Stimulated activated CD4-positive, alpha-beta T cell treated with anti-CD3 and anti-CD28 coated beads, Interleukin-15, amount 100 ng/mL, for 48 hours (primary cell): ENCODE measurements around the gene CBFA2T2.
A peak's percentile ranks its signal among the peaks of the same experiment; 100 is the strongest.
"Not testable (repeated sequence)": the region's sequence is repeated elsewhere in the genome, so short reads cannot be mapped to it uniquely, and the experiment has no call there.

ENCODE experiments used
- DNase-seq, 2 donors: peaks; one replicate each; pipeline ENCODE4 v3.0.0-alpha.2; 2020; ENCODE audit warnings: low read depth in 2 of 2

Gene CBFA2T2

DNA sequence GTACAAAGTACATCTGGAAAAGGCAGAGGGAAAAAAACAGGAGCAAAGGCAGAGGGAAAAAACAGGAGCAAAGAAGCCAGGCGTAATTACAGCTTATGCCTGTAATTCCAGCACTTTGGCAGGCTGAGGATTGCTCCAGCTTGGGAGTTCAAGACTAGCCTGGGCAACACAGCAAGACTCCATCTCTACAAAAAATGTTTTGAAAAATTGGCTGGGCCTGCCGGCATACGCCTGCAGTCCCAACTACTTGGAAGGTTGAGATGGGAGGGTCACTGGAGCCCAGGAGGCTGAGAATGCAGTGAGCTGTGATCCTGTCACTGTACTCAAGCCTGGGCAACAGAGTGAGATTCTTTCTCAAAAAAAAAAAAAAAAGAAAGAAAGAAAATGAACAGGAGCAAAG lies 19.0 kb upstream of the CBFA2T2 start:
- DNase-seq, result no peak

DNA sequence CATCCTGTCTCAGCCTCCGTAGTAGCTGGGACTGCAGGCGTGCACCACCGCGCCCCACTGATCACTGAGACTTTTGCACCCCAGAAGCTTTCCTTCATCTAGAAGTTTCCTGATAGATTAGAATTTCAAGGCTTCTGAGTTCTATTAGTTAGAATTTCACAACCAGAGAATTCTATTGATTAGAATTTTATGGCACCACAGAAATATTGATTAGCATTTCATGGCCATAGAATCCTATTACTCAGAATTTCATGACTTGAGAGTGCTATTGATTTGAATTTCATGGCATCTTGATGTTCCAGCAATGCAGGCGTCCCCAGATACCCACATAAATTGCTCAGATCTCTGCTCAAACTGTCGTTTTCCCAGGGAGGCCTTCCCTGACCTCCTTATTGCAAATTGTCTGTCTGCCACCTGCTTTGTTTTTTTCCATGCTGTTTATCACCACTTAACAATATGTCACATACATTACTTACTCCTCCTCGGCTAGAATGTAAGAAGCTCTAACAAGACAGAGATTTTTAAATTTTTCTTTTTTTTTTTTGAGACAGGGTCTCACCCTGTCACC lies 16.9 kb upstream of the CBFA2T2 start:
- DNase-seq, result no peak

DNA sequence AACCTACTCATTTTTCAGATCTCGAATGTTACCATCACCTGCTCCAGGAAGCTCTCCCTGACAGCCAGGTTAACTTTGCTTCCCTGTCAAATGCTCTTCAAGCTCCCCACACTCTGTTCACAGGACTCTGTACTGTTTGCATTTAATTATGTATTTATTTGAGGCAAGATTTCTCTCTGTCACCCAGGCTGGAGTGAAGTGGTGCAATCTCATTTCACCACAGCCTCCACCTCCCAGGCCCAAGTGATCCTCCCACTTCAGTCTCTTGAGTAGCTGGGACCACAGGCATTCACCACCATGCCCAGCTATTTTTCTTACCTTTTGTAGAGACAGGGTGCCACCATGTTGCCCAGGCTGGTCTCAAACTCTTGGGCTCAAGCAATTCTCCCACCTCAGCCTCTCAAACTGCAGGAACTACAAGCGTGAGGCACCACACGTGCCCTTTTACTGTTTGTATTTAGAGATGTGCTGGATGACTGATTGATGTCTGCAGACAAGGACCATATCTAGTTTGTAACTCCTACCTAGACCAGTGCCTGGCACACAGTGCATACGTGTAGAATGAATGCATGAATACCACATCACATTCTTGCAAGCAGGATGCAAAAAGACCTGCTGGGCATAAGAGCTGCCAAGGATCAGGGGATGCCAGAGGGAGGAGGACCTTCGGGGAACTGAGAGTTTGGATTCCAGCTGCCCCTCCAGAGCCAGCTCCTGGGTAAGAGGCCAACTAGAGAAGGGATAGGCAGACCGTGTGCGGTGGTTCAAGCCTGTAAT lies 15.6 kb upstream of the CBFA2T2 start:
- DNase-seq, result no peak

- no peak for DNase-seq
Observed at GRCh38 chr20:33474963-33475362, 14.9 kb upstream of the CBFA2T2 start.

- DNase-seq, result no peak
Observed at GRCh38 chr20:33475381-33476152, 14.3 kb upstream of the CBFA2T2 start.

- no peak for DNase-seq
Observed at GRCh38 chr20:33477386-33478234, 12.3 kb upstream of the CBFA2T2 start.

- no peak for DNase-seq
Observed at GRCh38 chr20:33480048-33480447, 9.8 kb upstream of the CBFA2T2 start.

- DNase-seq, result no peak
Observed at GRCh38 chr20:33481431-33481941, 8.4 kb upstream of the CBFA2T2 start.

DNA sequence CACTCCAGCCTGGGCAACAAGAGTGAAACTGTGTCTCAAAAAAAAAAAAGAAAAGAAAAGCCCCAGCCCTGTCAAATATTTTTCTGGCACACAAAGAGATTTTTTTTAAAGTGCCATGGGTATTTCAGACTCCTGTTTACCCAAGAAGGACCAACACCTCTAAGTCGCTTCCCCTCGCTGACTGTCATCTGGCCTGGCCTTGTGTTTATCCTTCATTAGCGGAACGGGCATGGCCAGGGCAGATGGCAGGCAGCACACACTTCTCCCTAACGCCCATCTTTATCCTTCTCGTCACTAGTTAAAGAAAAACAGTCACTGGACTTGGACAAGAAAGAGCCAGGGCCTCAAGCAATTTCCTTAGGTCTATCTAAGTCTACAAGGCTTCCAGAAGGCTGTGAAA lies 7.3 kb upstream of the CBFA2T2 start:
- DNase-seq, result no peak

- not testable (repeated sequence) for DNase-seq
Observed at GRCh38 chr20:33483186-33483585, 6.7 kb upstream of the CBFA2T2 start.

DNA sequence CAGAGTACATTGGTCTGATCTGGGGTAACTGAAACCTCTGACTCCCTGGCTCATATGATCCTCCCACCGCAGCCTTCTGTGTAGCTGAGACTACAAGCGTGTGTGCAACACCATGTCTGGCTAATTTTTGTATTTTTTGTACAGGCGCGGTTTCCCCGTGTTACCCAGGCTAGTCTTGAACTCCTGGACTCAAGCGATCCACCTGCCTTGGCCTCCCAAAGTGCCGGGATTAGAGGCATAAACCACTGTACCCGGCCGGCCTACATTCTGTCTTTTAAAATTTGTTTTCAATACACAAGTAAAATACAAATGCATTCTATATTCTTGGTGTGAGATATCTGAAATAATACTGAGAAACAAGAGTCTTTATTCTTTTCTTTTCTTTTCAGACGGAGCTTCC lies 1.7 kb upstream of the CBFA2T2 start:
- DNase-seq, result no peak

DNA sequence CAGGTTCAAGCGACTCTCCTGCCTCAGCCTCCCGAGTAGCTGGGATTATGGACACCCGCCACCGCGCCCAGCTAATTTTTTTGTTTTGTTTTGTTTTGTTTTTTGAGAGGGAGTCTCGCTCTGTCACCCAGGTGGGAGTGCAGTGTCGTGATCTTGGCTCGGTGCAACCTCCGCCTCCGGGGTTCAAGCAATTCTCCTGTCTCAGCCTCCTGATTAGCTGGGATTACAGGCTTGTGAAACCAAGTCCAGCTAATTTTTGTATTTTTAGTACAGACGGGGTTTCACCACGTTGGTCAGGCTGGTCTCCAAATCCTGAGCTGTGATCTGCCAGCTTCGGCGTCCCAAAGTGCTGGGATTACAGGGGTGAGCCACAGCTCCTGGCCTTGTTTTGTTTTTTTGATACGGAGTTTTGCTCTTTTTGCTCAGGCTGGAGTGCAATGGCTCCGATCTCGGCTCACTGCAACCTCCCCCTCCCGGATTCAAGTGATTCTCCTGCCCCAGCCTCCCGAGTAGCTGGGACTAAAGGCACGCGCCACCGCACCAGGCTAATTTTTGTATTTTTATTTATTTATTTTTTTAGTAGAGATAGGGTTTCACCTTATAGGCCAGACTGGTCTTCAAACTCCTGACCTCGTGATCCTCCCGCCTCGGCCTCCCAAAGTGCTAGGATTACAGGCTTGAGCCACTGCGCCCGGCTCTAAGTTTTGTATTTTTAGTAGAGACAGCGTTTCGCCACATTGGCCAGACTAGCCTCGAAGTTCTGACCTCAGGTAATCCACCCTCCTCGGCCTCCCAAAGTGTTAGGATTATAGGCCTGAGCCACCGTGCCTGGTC lies 1.0 kb upstream of the CBFA2T2 start:
- not testable (repeated sequence) for DNase-seq

DNA sequence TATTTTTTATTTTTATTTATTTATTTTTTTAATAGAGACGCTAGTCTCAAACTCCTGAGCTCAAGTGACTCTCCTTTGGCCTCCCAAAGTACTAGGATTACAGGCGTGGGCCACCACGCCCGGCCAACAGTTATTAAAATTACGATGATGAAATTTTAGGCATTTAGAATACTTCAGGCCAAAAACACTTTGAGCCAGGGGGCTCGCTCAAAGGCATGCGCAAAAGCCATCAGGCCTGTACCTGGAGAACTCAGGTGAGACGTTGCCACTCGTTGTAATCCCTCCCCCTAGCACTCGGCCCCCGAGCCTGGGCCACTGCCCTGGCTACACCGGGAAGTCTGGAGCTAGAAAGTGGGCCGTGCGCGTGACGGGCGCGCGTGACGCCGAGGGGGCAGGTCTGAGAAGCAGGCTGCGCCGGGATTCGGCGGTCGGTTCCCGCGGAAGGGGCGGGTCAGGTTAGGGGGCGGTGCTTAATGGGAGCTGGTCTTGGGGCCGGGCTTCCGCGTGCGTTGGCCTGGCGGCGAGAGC lies 337 bp upstream of the CBFA2T2 start:
- peak; percentile 97 to 99 for DNase-seq

DNA sequence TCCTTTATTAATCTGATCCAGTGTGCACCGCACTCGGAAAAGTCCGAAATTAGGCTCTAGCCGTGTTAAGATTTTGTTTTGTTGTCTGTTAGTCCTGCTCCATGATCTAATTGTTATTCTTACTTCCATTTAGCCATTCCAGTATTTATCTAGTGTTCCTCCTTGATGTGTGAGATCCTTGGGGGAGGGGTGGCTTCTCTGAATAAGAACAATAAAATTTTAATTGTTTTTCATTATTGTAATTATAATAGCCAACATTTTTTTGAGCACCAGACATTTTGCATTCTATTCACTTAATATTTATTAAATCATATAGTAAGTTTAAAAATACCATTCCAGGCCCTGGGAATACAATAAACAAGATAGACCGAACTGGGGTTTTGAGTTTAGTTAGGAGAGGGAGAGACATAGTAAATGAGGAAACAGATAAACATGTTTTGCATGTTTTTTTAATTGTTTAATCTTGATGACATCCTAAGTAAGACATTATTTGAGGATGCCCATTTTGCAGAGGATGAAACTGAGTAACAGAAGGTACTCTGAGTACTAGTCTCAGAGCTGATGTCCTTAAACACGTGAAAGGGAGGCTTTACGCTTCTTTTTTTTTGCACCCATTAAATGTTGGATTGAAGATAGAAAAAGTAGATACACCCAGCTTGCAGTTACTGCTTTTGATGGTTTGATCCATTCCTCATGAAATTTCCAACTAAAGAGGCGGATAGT lies 1.2 kb downstream of the CBFA2T2 start:
- DNase-seq, result no peak

GRCh38 chr20:33493076-33493766 lies 3.3 kb downstream of the CBFA2T2 start:
- no peak for DNase-seq

DNA sequence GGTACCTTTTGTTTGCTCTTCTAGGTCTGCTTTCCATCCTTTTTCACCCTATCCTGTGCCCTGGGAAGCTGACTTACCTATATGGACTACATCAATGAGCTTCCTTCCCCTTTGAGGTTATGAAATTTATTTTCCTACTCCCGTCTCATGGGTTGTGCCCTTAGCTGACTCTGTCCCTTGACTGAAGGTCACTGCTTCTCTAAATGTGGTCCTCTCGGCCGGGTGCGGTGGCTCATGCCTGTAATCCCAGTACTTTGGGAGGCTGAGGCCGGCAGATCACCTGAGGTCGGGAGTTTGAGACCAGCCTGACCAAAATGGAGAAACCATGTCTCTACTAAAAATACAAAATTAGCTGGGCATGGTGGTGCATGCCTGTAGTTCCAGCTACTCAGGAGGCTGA lies 6.9 kb downstream of the CBFA2T2 start:
- DNase-seq, result not testable (repeated sequence)

- no peak for DNase-seq
Observed at GRCh38 chr20:33499355-33499754, 9.5 kb downstream of the CBFA2T2 start.

- no peak for DNase-seq
Observed at GRCh38 chr20:33501000-33501399, 11.1 kb downstream of the CBFA2T2 start.

- no peak for DNase-seq
Observed at GRCh38 chr20:33503564-33503963, 13.7 kb downstream of the CBFA2T2 start.
